Stomach (tissue), 9 donors: Measurements from ENCODE around the gene SGSH. TPM values are rescaled to one million over a fixed set of nuclear protein-coding genes. Genes with fewer than 3 reads are reported as not detected.
A peak's percentile ranks its signal among the peaks of the same experiment; 100 is the strongest.

Experiments
- DNase-seq, 2 donors: peaks; one replicate each; pipeline versions ENCODE4 v3.0.0 to v3.0.0-alpha.2; 2013 to 2019
- H3K27ac ChIP-seq, 5 donors: fragments of 200-600 bp in 4 of 5; sonication (generic) in 4 of 5; one replicate each; pipeline ENCODE4 v1.5.1; 2013 to 2019; ENCODE audit warnings: mild to moderate bottlenecking in 1 of 5, moderate library complexity in 1 of 5
- H3K27me3 ChIP-seq, 3 donors: fragments of 200-600 bp; sonication (generic); one replicate each; pipeline ENCODE4 v1.5.1; 2017 to 2019; ENCODE audit warnings: mixed run types in 1 of 3
- H3K36me3 ChIP-seq, 4 donors: fragments of 200-600 bp; sonication (generic); 1 replicate in 3 of 4; 2 replicates in 1 of 4; pipeline ENCODE4 v1.5.1; 2016 to 2019
- H3K4me1 ChIP-seq, 4 donors: fragments of 200-600 bp; sonication (generic); one replicate each; pipeline ENCODE4 v1.5.1; 2016 to 2019
- H3K4me3 ChIP-seq, 4 donors: fragments of 200-600 bp; sonication (generic) in 3 of 4; one replicate each; pipeline ENCODE4 v1.5.1; 2016 to 2019; ENCODE audit warnings: mild to moderate bottlenecking in 1 of 4
- H3K9me3 ChIP-seq, 4 donors: fragments of 200-600 bp; sonication (generic); one replicate each; pipeline ENCODE4 v1.5.1; 2016 to 2019
- CTCF ChIP-seq, 7 experiments: fragments of 450-650 bp in 4 of 7; fragments of 200-600 bp in 3 of 7; sonication (generic) in 3 of 7; IDR thresholded peaks; one replicate each; pipeline ENCODE4 v1.5.1; 2016 to 2019; ENCODE audit warnings: antibody characterized with exemption in 7 of 7, control low read depth in 2 of 7, mild to moderate bottlenecking in 1 of 7
- EP300 ChIP-seq: sonication (generic); formaldehyde crosslinking; IDR thresholded peaks from one replicate; pipeline ENCODE4 v1.6.1; 2017; ENCODE audit warnings: antibody characterized with exemption
- POLR2A ChIP-seq, 4 donors: fragments of 450-650 bp; IDR thresholded peaks; one replicate each; pipeline ENCODE4 v1.6.1; 2016; ENCODE audit warnings: antibody characterized with exemption in 4 of 4, control low read depth in 2 of 4, mild to moderate bottlenecking in 1 of 4, moderate library complexity in 1 of 4
- POLR2AphosphoS5 ChIP-seq, 3 donors: sonication (generic); formaldehyde crosslinking; IDR thresholded peaks; one replicate each; pipeline ENCODE4 v1.6.1; 2016; ENCODE audit warnings: antibody characterized with exemption in 3 of 3
- WGBS, 5 donors: extraction: QIAGEN DNeasy Blood & Tissue Kit in 3 of 5; methylation state at CpG; one replicate each; pipeline versions ENCODE4 v1.1.5 to v1.1.7; 2013 to 2018; 5-methylcytosine and 5-hydroxymethylcytosine counted together
- intact Hi-C: fragments of 100-400 bp; cut with DNase I; formaldehyde crosslinking; loops from one replicate; pipeline ENCODE4 v1.15.1; 2023; ENCODE audit warnings: low total_unique reads
- polyA plus RNA-seq, 3 donors: library from polyadenylated mRNA; stranded (reverse); fragments of 200-250 nt; gene quantifications; one replicate each; pipeline ENCODE4 v1.2.3, GENCODE V29; 2013
- total RNA-seq, 5 donors: library from RNA; depleted of rRNA; stranded (reverse); fragments of >200 nt; gene quantifications; one replicate each; pipeline versions ENCODE4 v1.1.0 to v1.2.3, GENCODE V29; 2014 to 2016
- donor health status: healthy with polysubstance abuse.
- donor health status: Bipolar disorder and iron deficiency.
- donor health status: healthy.

SGSH gene
- total and polyA plus RNA-seq, 8 donors: 15.7 to 307 (median 41.5) TPM

GRCh38 chr17:80221351-80222105 is 1.4 kb upstream of the SGSH start:
- Histone ChIP-seq H3K36me3 (peaks cover 0 to 30% (median 25%) of the 10 kb centered on the region in 4 donors), H3K27ac (peak overlapping the region in 2 of 5 donors; percentile 91 to 93), H3K27me3 (no peaks in the 10 kb centered on the region), H3K9me3 (no peaks in the 10 kb centered on the region), H3K4me1 (peaks cover 17 to 47% (median 45%) of the 10 kb centered on the region in 4 donors), H3K4me3 (peak overlapping the region; percentile 67 to 99 (median 91))
- WGBS, 5 donors: 79 to 94% (median 85%) methylated on average over 16 to 29 of the region's 29 CpGs
- TF ChIP-seq EP300 (no peak), POLR2A (IDR thresholded peaks at IDR 0.05) (no peak), CTCF (IDR thresholded peaks at IDR 0.05) (no peak), POLR2AphosphoS5 (IDR thresholded peaks at IDR 0.05) (no peak)
- no peak for DNase-seq
- intact Hi-C loops: no loop called here

GRCh38 chr17:80220736-80221215 is 643 bp upstream of the SGSH start:
- Histone ChIP-seq H3K36me3 (peaks cover 0 to 32% (median 29%) of the 10 kb centered on the region in 4 donors), H3K27ac (peak overlapping the region; percentile 83 to 93 (median 90)), H3K4me1 (peaks cover 17 to 47% (median 45%) of the 10 kb centered on the region in 4 donors), H3K9me3 (no peaks in the 10 kb centered on the region), H3K27me3 (no peaks in the 10 kb centered on the region), H3K4me3 (peak overlapping the region; percentile 67 to 99 (median 91))
- intact Hi-C loops: no loop called here
- TF ChIP-seq CTCF (IDR thresholded peaks at IDR 0.05) (no peak), POLR2A (IDR thresholded peaks at IDR 0.05) (no peak), POLR2AphosphoS5 (IDR thresholded peaks at IDR 0.05) (no peak), EP300 (no peak)
- WGBS, 5 donors: 3 to 15% (median 4%) methylated on average over 13 to 41 of the region's 41 CpGs
- peak in 1 of 2 donors; percentile 71 for DNase-seq

GRCh38 chr17:80219763-80220053 is 425 bp downstream of the SGSH start:
- intact Hi-C loops: no loop called here
- peak overlapping the region; percentile 67 to 99 (median 91) for H3K4me3 ChIP-seq
- DNase-seq: no peak
- peaks cover 17 to 47% (median 45%) of the 10 kb centered on the region in 4 donors for H3K4me1 ChIP-seq
- peak overlapping the region; percentile 83 to 93 (median 90) for H3K27ac ChIP-seq
- no peaks in the 10 kb centered on the region for H3K27me3 ChIP-seq
- H3K9me3 ChIP-seq: no peaks in the 10 kb centered on the region
- TF ChIP-seq POLR2AphosphoS5 (IDR thresholded peaks at IDR 0.05) (no peak), CTCF (IDR thresholded peaks at IDR 0.05) (no peak), POLR2A (IDR thresholded peaks at IDR 0.05) (no peak)
- 0 to 2% (median 0%) methylated on average over 5 of the region's 5 CpGs for WGBS, 5 donors
- peaks cover 0 to 41% (median 38%) of the 10 kb centered on the region in 4 donors for H3K36me3 ChIP-seq

GRCh38 chr17:80219013-80219762 is 945 bp downstream of the SGSH start:
- H3K4me3 ChIP-seq: peak overlapping the region; percentile 67 to 99 (median 91)
- peaks cover 17 to 47% (median 45%) of the 10 kb centered on the region in 4 donors for H3K4me1 ChIP-seq
- no peak for TF ChIP-seq EP300
- TF ChIP-seq POLR2AphosphoS5 (IDR thresholded peaks at IDR 0.05): peak; percentile 38 to 63 (median 42)
- no peak for TF ChIP-seq POLR2A (IDR thresholded peaks at IDR 0.05)
- no peak for TF ChIP-seq CTCF (IDR thresholded peaks at IDR 0.05)
- peak; percentile 85 to 92 for DNase-seq
- peaks cover 0 to 47% (median 43%) of the 10 kb centered on the region in 4 donors for H3K36me3 ChIP-seq
- H3K27me3 ChIP-seq: no peaks in the 10 kb centered on the region
- H3K27ac ChIP-seq: peak overlapping the region; percentile 83 to 93 (median 90)
- no peaks in the 10 kb centered on the region for H3K9me3 ChIP-seq
- WGBS, 5 donors: 20 to 26% (median 21%) methylated on average over 15 of the region's 15 CpGs
- intact Hi-C loops: no loop called here
